Smooth muscle cell (in vitro differentiated cells): ENCODE results near the gene SSTR5. TPM values are rescaled to one million over a fixed set of nuclear protein-coding genes. Genes with fewer than 3 reads are reported as not detected.

Experiments
- DNase-seq: peaks from one replicate; lab custom pipeline; 2025; ENCODE audit not compliant: unreplicated experiment; lab: John Stamatoyannopoulos, UW
- H2AFZ ChIP-seq: fragments of 200-600 bp; sonication (generic); 2 replicates; pipeline ENCODE4 v1.6.0; 2016; ENCODE audit warnings: antibody characterized with exemption, low read depth, mild to moderate bottlenecking
- H3F3A ChIP-seq: fragments of 200-600 bp; sonication (generic); 2 replicates; pipeline ENCODE4 v1.6.0; 2017; ENCODE audit warnings: antibody characterized with exemption, low read depth
- H3K27ac ChIP-seq: fragments of 200-600 bp; sonication (generic); 2 replicates; pipeline ENCODE4 v1.5.1; 2016; ENCODE audit warnings: low read depth, mild to moderate bottlenecking
- H3K27me3 ChIP-seq: fragments of 200-600 bp; sonication (generic); 2 replicates; pipeline ENCODE4 v1.6.1; 2016; ENCODE audit warnings: low read depth, mild to moderate bottlenecking
- H3K36me3 ChIP-seq: fragments of 200-600 bp; sonication (generic); 2 replicates; pipeline ENCODE4 v1.5.1; 2016; ENCODE audit warnings: low read depth
- H3K4me1 ChIP-seq: fragments of 200-600 bp; sonication (generic); 2 replicates; pipeline ENCODE4 v1.5.1; 2016; ENCODE audit warnings: low read depth
- H3K4me2 ChIP-seq: fragments of 200-600 bp; sonication (generic); 2 replicates; pipeline ENCODE4 v1.6.0; 2016; ENCODE audit warnings: mild to moderate bottlenecking
- H3K4me3 ChIP-seq: fragments of 200-600 bp; sonication (generic); 2 replicates; pipeline ENCODE4 v1.5.1; 2016; ENCODE audit warnings: mild to moderate bottlenecking
- H3K79me2 ChIP-seq: fragments of 200-600 bp; sonication (generic); 2 replicates; pipeline ENCODE4 v1.6.0; 2016; ENCODE audit warnings: low read depth, mild to moderate bottlenecking
- H3K9ac ChIP-seq: fragments of 200-600 bp; sonication (generic); 2 replicates; pipeline ENCODE4 v1.6.0; 2016; ENCODE audit warnings: low read depth
- H3K9me3 ChIP-seq: fragments of 200-600 bp; sonication (generic); replicated peaks from 2 replicates; pipeline ENCODE4 v1.5.1; 2016; ENCODE audit warnings: low read depth
- H4K20me1 ChIP-seq: fragments of 200-600 bp; sonication (generic); 2 replicates; pipeline ENCODE4 v1.6.0; 2016; ENCODE audit warnings: low read depth
- WGBS: methylation state at CpG from one replicate; pipeline ENCODE4 v1.1.7; 2016; ENCODE audit warnings: low lambda C conversion rate; 5-methylcytosine and 5-hydroxymethylcytosine counted together
- polyA plus RNA-seq: library from polyadenylated mRNA; unstranded; fragments of >200 nt; fragmentation: Nextera tagmentation; extraction: Ambion mirVana; gene quantifications from 2 replicates; pipeline ENCODE4 v1.2.1, GENCODE V29; 2016
- total RNA-seq: library from RNA; depleted of rRNA; stranded (reverse); fragments of >200 nt; gene quantifications from 2 replicates; pipeline ENCODE4 v1.2.3, GENCODE V29; 2014
- TF ChIP-seq, protein P1 (sequence below): fragments of 200-600 bp; sonication (generic); IDR thresholded peaks from 2 replicates; pipeline ENCODE4 v1.5.1; 2017; ENCODE audit warnings: borderline replicate concordance, mild to moderate bottlenecking, antibody characterized with exemption; ENCODE audit not compliant: insufficient read depth, poor library complexity, severe bottlenecking

Gene SSTR5
- total and polyA plus RNA-seq, 2 experiments from 2014 or later = not detected

- Histone ChIP-seq H3K9ac (no peak overlapping the region), H2AFZ (no peak overlapping the region), H3K79me2 (no peaks in the 10 kb centered on the region), H3K4me2 (no peak overlapping the region), H3F3A (no peaks in the 10 kb centered on the region), H4K20me1 (no peaks in the 10 kb centered on the region), H3K27me3 (no peaks in the 10 kb centered on the region), H3K36me3 (no peaks in the 10 kb centered on the region), H3K4me3 (no peak overlapping the region), H3K9me3 (no peaks in the 10 kb centered on the region), H3K4me1 (peaks cover 12% of the 10 kb centered on the region), H3K27ac (no peak overlapping the region)
- WGBS = 84% methylated on average over 16 of the region's 16 CpGs
- DNase-seq = no peak
- TF ChIP-seq, protein P1, sequence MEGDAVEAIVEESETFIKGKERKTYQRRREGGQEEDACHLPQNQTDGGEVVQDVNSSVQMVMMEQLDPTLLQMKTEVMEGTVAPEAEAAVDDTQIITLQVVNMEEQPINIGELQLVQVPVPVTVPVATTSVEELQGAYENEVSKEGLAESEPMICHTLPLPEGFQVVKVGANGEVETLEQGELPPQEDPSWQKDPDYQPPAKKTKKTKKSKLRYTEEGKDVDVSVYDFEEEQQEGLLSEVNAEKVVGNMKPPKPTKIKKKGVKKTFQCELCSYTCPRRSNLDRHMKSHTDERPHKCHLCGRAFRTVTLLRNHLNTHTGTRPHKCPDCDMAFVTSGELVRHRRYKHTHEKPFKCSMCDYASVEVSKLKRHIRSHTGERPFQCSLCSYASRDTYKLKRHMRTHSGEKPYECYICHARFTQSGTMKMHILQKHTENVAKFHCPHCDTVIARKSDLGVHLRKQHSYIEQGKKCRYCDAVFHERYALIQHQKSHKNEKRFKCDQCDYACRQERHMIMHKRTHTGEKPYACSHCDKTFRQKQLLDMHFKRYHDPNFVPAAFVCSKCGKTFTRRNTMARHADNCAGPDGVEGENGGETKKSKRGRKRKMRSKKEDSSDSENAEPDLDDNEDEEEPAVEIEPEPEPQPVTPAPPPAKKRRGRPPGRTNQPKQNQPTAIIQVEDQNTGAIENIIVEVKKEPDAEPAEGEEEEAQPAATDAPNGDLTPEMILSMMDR = no peak
Measured at GRCh38 chr16:1095450-1096168, 23.1 kb downstream of the SSTR5 start.

- no peaks in the 10 kb centered on the region for H3K9me3 ChIP-seq
- no peak within 1 kb of the TSS for H3K4me3 ChIP-seq
- H3K79me2 ChIP-seq = no peaks in the 10 kb centered on the region
- no peaks in the 10 kb centered on the region for H3F3A ChIP-seq
- H4K20me1 ChIP-seq = no peaks in the 10 kb centered on the region
- H3K9ac ChIP-seq = no peak within 1 kb of the TSS
- no peak within 1 kb of the TSS for H3K27ac ChIP-seq
- no peak within 1 kb of the TSS for H3K4me2 ChIP-seq
- H3K36me3 ChIP-seq = no peaks in the 10 kb centered on the region
- no peaks in the 10 kb centered on the region for H3K27me3 ChIP-seq
- WGBS = 84% methylated on average over 46 of the region's 55 CpGs
- H3K4me1 ChIP-seq = peaks cover 12% of the 10 kb centered on the region
- H2AFZ ChIP-seq = no peak within 1 kb of the TSS
- no peak for DNase-seq
- TF ChIP-seq, protein P1 = no peak
Measured at GRCh38 chr16:1096169-1097082, 23.9 kb downstream of the SSTR5 start, which contains the start of gene C1QTNF8. C1QTNF8 (minus strand) TSS chr16:1096244; CDS start chr16:1094922, 1,322 bp downstream.

DNA sequence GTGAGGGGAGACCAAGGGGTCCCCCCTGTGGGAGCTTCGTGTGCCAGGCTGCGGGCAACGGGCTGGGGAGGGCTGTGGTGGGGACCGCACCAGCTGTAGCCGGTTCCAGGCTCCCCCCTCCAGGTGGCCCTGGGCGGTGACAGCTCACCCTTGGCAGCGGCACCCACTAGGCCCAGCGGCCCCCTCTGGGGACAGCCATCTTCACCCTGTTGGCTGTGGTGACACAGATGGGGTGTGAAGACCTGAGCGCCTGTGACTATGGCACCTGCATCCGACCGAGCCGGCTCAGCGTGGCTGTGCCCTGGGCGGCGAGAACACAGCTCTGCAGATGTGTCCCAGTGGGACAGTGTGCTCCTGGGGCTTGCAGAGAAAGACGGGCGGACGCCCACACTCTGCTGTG lies 24.6 kb downstream of the SSTR5 start:
- Histone ChIP-seq H3F3A (no peaks in the 10 kb centered on the region), H4K20me1 (no peaks in the 10 kb centered on the region), H3K27ac (no peak overlapping the region), H3K4me3 (no peak overlapping the region), H3K27me3 (no peaks in the 10 kb centered on the region), H3K36me3 (no peaks in the 10 kb centered on the region), H3K9me3 (no peaks in the 10 kb centered on the region), H2AFZ (no peak overlapping the region), H3K4me2 (no peak overlapping the region), H3K79me2 (no peaks in the 10 kb centered on the region), H3K4me1 (peaks cover 12% of the 10 kb centered on the region), H3K9ac (no peak overlapping the region)
- 97% methylated on average over 18 of the region's 18 CpGs for WGBS
- TF ChIP-seq, protein P1 = no peak
- DNase-seq = no peak
